Neuronal stem cell (in vitro differentiated cells): ENCODE results near the gene SPACA9.

Experiments used
- DNase-seq: peaks from one replicate; pipeline ENCODE4 v3.0.0-alpha.2; 2013; ENCODE audit warnings: low spot score
- H2AFZ ChIP-seq: one replicate; pipeline ENCODE4 v1.6.1; 2013; ENCODE audit warnings: mild to moderate bottlenecking, low read length, inconsistent platforms
- H2AK5ac ChIP-seq: 2 replicates; pipeline ENCODE4 v1.6.1; 2013; ENCODE audit warnings: low read depth, mild to moderate bottlenecking, inconsistent platforms, low read length, moderate library complexity, mixed read lengths
- H2BK120ac ChIP-seq: 2 replicates; pipeline ENCODE4 v1.6.1; 2013; ENCODE audit warnings: low read depth, mild to moderate bottlenecking, inconsistent platforms, low read length, moderate library complexity, mixed read lengths
- H2BK12ac ChIP-seq: one replicate; pipeline ENCODE4 v1.6.1; 2013; ENCODE audit warnings: low read length, inconsistent platforms
- H2BK15ac ChIP-seq: 2 replicates; pipeline ENCODE4 v1.6.1; 2013; ENCODE audit warnings: mild to moderate bottlenecking, low read length, inconsistent platforms, mixed read lengths
- H2BK5ac ChIP-seq: one replicate; pipeline ENCODE4 v1.6.1; 2013; ENCODE audit warnings: inconsistent platforms, mild to moderate bottlenecking, low read length, moderate library complexity
- H3K14ac ChIP-seq: one replicate; pipeline ENCODE4 v1.6.1; 2013; ENCODE audit warnings: low read length, inconsistent platforms
- H3K18ac ChIP-seq: 2 replicates; pipeline ENCODE4 v1.6.1; 2013; ENCODE audit warnings: low read length, inconsistent platforms
- H3K23ac ChIP-seq: 2 replicates; pipeline ENCODE4 v1.6.1; 2013; ENCODE audit warnings: low read depth, mild to moderate bottlenecking, mixed read lengths, low read length, inconsistent platforms; ENCODE audit not compliant: poor library complexity
- H3K27ac ChIP-seq: replicated peaks from 3 replicates; pipeline ENCODE4 v1.5.1; 2013; ENCODE audit warnings: low read length, inconsistent platforms
- H3K27me3 ChIP-seq, 3 experiments: 2 replicates each; pipeline ENCODE4 v1.6.1; 2013; ENCODE audit warnings: low read length in 3 of 3, mild to moderate bottlenecking in 2 of 3, inconsistent platforms in 1 of 3, low read depth in 1 of 3, mixed read lengths in 1 of 3, moderate library complexity in 1 of 3; ENCODE audit not compliant: control insufficient read depth in 3 of 3, insufficient read depth in 3 of 3
- H3K36me3 ChIP-seq, 2 donors: replicated peaks in 1 of 2; 2 replicates each; pipeline ENCODE4 v1.6.1; 2013; ENCODE audit warnings: low read length in 2 of 2; ENCODE audit not compliant: control insufficient read depth in 2 of 2, insufficient read depth in 2 of 2
- H3K4ac ChIP-seq: 2 replicates; pipeline ENCODE4 v1.6.1; 2013; ENCODE audit warnings: inconsistent platforms, mild to moderate bottlenecking, low read length, moderate library complexity
- H3K4me1 ChIP-seq, 2 donors: 1 replicate in 1 of 2; 2 replicates in 1 of 2; pipeline ENCODE4 v1.6.1; 2013; ENCODE audit warnings: low read length in 2 of 2, low read depth in 1 of 2; ENCODE audit not compliant: control insufficient read depth in 2 of 2, insufficient read depth in 1 of 2
- H3K4me2 ChIP-seq: one replicate; pipeline ENCODE4 v1.6.1; 2013; ENCODE audit warnings: mild to moderate bottlenecking, low read length, inconsistent platforms; ENCODE audit not compliant: insufficient read depth, poor library complexity, severe bottlenecking
- H3K4me3 ChIP-seq, 2 donors: 2 replicates each; pipeline ENCODE4 v1.5.1; 2013; ENCODE audit warnings: low read length in 2 of 2, mild to moderate bottlenecking in 2 of 2, inconsistent platforms in 1 of 2, moderate library complexity in 1 of 2
- H3K79me1 ChIP-seq: one replicate; pipeline ENCODE4 v1.6.1; 2013; ENCODE audit warnings: low read depth, mild to moderate bottlenecking, inconsistent platforms, low read length, moderate library complexity
- H3K9ac ChIP-seq: one replicate; pipeline ENCODE4 v1.6.1; 2013; ENCODE audit warnings: mild to moderate bottlenecking, low read depth, low read length, inconsistent platforms; ENCODE audit not compliant: poor library complexity
- H3K9me3 ChIP-seq, 2 donors: replicated peaks in 1 of 2; 2 replicates each; pipeline versions ENCODE3 to v1.6.1; 2013; ENCODE audit warnings: low read length in 2 of 2, mild to moderate bottlenecking in 2 of 2, inconsistent platforms in 1 of 2, low read depth in 1 of 2, mixed read lengths in 1 of 2, moderate library complexity in 1 of 2; ENCODE audit not compliant: control insufficient read depth in 2 of 2, insufficient read depth in 1 of 2
- H4K8ac ChIP-seq: one replicate; pipeline ENCODE4 v1.6.1; 2013; ENCODE audit warnings: low read depth, mild to moderate bottlenecking, inconsistent platforms, low read length, moderate library complexity
- H4K91ac ChIP-seq: one replicate; pipeline ENCODE4 v1.6.1; 2013; ENCODE audit warnings: low read length, low read depth, mild to moderate bottlenecking, inconsistent platforms; ENCODE audit not compliant: poor library complexity
- WGBS, 2 donors: extraction: QIAGEN DNeasy Blood & Tissue Kit; methylation state at CpG; one replicate each; pipeline ENCODE4 v1.1.7; 2013; ENCODE audit warnings: missing lambda C conversion rate in 2 of 2, mixed read lengths in 1 of 2; ENCODE audit not compliant: insufficient read length in 2 of 2, insufficient replicate concordance in 1 of 2; ENCODE audit errors: extremely low coverage in 2 of 2; 5-methylcytosine and 5-hydroxymethylcytosine counted together

Gene SPACA9

DNA sequence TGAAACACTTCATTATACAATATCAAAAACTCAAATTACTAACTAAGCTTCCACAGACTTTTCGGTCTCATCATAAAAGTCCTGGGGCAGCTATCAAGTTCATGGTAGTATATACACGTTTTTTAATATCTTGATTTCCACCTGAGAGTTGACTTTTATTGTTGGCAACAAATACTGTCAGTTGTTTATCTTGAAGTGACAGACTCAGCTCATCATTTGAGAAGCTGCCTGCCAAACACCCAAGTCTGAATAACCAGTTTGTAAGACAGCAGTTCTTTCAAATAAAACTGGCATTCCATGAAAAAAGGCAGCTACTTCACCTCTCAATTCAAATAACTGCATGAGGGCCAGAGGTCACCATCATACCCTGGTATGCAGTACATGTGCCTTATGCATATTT is 30.6 kb downstream of the SPACA9 start:
- Histone ChIP-seq H2BK120ac (no peak overlapping the region), H3K18ac (no peak overlapping the region), H4K91ac (no peak overlapping the region), H3K27me3 (no peaks in the 10 kb centered on the region), H4K8ac (no peak overlapping the region), H3K4me2 (no peak overlapping the region), H2AK5ac (no peak overlapping the region), H3K4me1 (no peaks in the 10 kb centered on the region), H3K9ac (no peak overlapping the region), H3K79me1 (no peaks in the 10 kb centered on the region), H2AFZ (no peak overlapping the region), H2BK15ac (no peak overlapping the region), H3K9me3 (no peaks in the 10 kb centered on the region), H3K27ac (no peak overlapping the region), H3K23ac (no peak overlapping the region), H3K36me3 (peaks cover 23 to 87% of the 10 kb centered on the region in 2 donors), H3K4me3 (no peak overlapping the region), H3K14ac (no peak overlapping the region), H3K4ac (no peak overlapping the region), H2BK12ac (no peak overlapping the region), H2BK5ac (no peak overlapping the region)
- 100% methylated on average over 1 of the region's 2 CpGs; no CpG with 5 or more reads in 1 of the 2 donors for WGBS, 2 donors
- no peak for DNase-seq

DNA sequence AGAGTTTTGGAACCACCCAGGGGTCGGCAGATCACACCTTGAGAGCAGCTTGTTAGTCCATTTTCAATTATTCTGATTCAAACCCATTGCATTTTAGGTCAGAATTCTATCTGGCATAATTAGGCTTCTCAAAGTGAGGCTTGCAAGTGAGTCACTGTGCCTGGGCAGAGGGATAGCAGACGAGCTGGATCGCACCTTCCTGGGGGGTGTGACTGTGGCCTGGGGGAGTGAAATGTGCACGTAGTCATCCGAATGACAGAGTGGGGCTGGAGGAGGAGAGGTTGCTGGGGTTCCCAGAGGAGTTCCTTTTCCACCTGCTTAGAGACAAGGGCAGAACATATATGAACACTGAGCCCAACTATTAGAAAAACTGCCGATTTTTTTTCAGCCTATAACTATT is 31.7 kb downstream of the SPACA9 start:
- Histone ChIP-seq H3K14ac (no peak overlapping the region), H2BK120ac (no peak overlapping the region), H3K18ac (no peak overlapping the region), H4K91ac (no peak overlapping the region), H3K27me3 (no peaks in the 10 kb centered on the region), H2BK15ac (no peak overlapping the region), H4K8ac (no peak overlapping the region), H2BK5ac (no peak overlapping the region), H3K4me1 (no peaks in the 10 kb centered on the region), H3K4me3 (no peak overlapping the region), H3K36me3 (peaks cover 24 to 87% of the 10 kb centered on the region in 2 donors), H2BK12ac (no peak overlapping the region), H3K27ac (no peak overlapping the region), H3K9ac (no peak overlapping the region), H3K79me1 (peaks cover 2% of the 10 kb centered on the region), H2AFZ (no peak overlapping the region), H3K23ac (no peak overlapping the region), H2AK5ac (no peak overlapping the region), H3K9me3 (no peaks in the 10 kb centered on the region), H3K4ac (no peak overlapping the region), H3K4me2 (no peak overlapping the region)
- no CpG with 5 or more reads among the region's 6 CpGs for WGBS, 2 donors
- DNase-seq = no peak

DNA sequence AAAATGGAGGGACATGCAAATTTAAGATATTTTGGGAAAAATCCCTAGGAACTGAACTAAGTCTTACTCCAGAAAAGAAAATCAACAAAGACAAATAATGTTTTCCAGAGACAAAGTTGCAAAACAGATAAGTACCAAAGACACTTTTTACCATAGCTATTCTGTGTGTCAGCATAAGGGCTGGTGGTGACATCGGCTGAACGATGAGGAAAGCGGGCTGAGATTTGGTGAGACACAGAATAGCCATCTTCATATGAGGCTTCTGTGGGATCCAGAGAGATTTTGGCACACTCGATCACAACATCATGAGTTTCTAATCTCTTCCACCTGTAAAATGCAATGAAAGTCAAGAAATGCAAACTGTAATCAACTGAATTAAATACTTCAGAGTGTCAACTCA is 33.4 kb downstream of the SPACA9 start:
- Histone ChIP-seq H2AFZ (no peak overlapping the region), H2BK12ac (no peak overlapping the region), H2BK15ac (no peak overlapping the region), H3K14ac (no peak overlapping the region), H3K9me3 (no peaks in the 10 kb centered on the region), H2BK120ac (no peak overlapping the region), H3K23ac (no peak overlapping the region), H3K9ac (no peak overlapping the region), H3K18ac (no peak overlapping the region), H2AK5ac (no peak overlapping the region), H3K4me2 (no peak overlapping the region), H2BK5ac (no peak overlapping the region), H4K8ac (no peak overlapping the region), H3K27me3 (no peaks in the 10 kb centered on the region), H3K4ac (no peak overlapping the region), H4K91ac (no peak overlapping the region), H3K79me1 (peaks cover 2% of the 10 kb centered on the region), H3K4me1 (no peaks in the 10 kb centered on the region), H3K27ac (no peak overlapping the region), H3K36me3 (peaks cover 25 to 87% of the 10 kb centered on the region in 2 donors), H3K4me3 (no peak overlapping the region)
- WGBS, 2 donors = no CpG with 5 or more reads among the region's 4 CpGs
- DNase-seq = no peak

DNA sequence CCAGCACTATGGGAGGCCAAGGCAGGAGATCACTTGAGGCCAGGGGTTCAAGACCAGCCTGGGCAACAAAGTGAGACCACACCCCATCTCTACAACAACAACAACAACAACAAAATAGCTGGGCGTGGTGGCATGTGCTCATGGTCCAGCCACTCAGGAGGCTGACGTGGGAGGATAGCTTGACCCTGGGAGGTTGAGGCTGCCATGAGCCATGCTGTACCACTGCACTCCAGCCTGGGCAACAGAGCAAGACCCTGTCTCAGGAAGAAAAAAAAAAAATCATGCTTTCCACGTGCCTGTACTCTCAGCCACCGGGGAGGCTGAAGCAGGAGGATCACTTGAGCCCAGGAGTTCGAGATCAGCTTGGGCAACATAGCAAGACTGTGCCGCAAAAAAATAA is 36.2 kb downstream of the SPACA9 start:
- Histone ChIP-seq H2AFZ (no peak overlapping the region), H2BK12ac (no peak overlapping the region), H3K36me3 (peaks cover 28 to 95% of the 10 kb centered on the region in 2 donors), H2BK15ac (no peak overlapping the region), H3K4me3 (no peak overlapping the region), H3K4me2 (no peak overlapping the region), H3K18ac (no peak overlapping the region), H2BK120ac (no peak overlapping the region), H3K4ac (no peak overlapping the region), H4K8ac (no peak overlapping the region), H2AK5ac (no peak overlapping the region), H3K9me3 (no peaks in the 10 kb centered on the region), H3K79me1 (peaks cover 2% of the 10 kb centered on the region), H3K14ac (no peak overlapping the region), H2BK5ac (no peak overlapping the region), H3K9ac (no peak overlapping the region), H4K91ac (no peak overlapping the region), H3K27ac (no peak overlapping the region), H3K27me3 (no peaks in the 10 kb centered on the region), H3K4me1 (no peaks in the 10 kb centered on the region), H3K23ac (no peak overlapping the region)
- no peak for DNase-seq
- no CpG with 5 or more reads among the region's 6 CpGs for WGBS, 2 donors
